NCI-H1417 (cell line): ENCODE results near the gene TFB2M.
A peak's percentile ranks its signal among the peaks of the same experiment; 100 is the strongest.

Experiments used
- DNase-seq, 3 experiments: peaks; one replicate each; lab custom pipeline; 2025; lab: John Stamatoyannopoulos, UW

Gene TFB2M

GRCh38 chr1:246554201-246554600 is 11.9 kb downstream of the TFB2M start:
- DNase-seq: no peak

- no peak for DNase-seq
Observed at GRCh38 chr1:246552110-246552509, 14.0 kb downstream of the TFB2M start.

GRCh38 chr1:246550402-246550801 is 15.7 kb downstream of the TFB2M start:
- DNase-seq: no peak

DNA sequence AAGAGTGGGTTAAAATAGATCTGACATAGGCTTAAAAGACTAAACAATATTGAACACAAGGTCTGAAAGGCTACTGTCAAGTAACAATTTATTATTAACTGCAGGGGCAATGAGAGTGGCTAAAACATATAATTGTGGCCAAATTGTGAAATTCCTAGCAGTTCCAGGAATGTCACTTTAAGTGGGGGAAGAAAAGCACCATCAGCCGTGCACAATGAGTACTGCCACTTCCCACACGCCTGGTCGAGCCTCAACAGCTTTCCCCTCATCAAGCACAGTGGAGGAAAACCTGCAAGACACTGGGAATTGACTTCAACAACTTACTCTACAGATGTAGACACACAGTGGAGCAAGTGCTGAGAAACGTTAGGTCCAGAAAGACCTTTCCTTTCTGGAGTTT is 16.4 kb downstream of the TFB2M start:
- DNase-seq: no peak

DNA sequence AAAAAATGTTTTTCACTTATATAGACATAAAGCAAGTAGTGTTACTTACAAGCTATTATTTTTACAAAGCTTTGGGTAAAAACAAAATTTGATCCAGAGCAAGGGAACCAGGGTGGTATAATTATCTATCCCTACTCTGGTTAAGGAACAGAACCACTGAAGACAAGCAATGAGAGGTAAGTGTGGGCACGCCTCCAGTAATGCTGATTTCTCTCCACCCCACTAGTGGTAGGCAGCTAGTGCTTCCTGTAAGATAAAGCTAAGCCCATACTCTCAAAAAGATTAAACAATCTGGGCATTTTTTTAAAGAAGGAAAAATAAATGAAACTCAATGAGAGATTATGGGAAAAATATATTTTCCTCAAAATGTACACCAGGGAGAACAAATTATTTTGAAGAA is 22.1 kb downstream of the TFB2M start:
- DNase-seq: no peak

GRCh38 chr1:246540738-246541491 is 25.1 kb downstream of the TFB2M start:
- no peak for DNase-seq

DNA sequence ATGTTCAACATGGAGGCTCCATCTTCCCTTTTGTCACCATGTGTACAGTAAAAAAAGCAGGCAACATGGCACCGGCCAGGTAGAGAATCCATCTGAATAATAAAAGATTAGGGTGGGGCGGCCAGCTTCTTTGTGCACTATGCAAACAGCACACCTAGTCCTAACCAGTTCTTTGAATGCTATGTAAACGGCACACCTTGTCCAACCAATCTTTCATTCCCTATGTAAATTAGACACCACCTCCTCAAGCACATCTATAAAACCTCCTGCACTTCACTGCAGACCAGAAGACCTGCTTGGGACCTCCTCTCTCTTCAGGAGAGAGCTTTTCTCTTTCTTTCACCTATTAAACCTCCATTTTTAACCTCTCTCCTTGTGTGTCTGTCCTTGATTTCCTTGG is 28.2 kb downstream of the TFB2M start:
- peak in 1 of 3 experiments; percentile 3 for DNase-seq

DNA sequence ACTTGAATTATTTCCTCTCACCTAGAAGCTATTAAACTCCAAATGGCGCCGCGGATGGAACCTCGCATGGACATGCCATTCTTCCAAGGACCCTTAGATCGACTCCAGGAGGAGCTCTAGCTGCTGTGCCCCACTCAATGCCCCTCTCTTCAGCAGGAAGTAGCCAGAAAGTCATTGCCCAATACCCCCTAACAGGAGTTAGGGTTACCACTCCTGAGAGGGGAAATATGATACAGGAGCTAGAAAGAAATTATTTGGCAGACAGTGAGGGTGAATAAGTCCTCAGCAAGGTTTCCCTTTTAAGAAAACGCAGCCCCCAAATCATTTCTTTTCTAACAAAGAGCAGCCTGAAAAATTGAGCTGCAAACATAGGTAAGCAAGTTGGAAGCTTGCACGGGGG is 28.6 kb downstream of the TFB2M start:
- no peak for DNase-seq

DNA sequence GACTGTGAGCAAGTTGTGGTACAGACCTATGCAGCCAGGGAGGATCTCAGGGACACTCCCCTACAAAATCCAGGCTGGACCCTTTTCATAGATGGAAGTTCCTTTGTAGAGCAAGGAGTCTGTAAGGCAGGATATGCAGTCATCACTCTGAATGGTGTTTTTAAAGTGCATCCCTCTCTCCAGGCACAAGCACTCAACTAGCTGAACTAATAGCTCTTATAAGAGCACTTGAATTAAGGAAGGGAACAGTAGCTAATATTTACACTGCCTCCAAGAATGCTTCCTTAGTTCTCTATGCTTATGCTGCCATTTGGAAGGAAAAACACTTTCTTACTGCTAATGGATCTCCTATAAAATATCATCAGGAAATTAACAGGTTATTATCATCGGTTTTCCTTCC is 31.9 kb downstream of the TFB2M start:
- DNase-seq: peak in 2 of 3 experiments; percentile 2 to 60

- no peak for DNase-seq
Observed at GRCh38 chr1:246533371-246533905, 32.6 kb downstream of the TFB2M start.

DNA sequence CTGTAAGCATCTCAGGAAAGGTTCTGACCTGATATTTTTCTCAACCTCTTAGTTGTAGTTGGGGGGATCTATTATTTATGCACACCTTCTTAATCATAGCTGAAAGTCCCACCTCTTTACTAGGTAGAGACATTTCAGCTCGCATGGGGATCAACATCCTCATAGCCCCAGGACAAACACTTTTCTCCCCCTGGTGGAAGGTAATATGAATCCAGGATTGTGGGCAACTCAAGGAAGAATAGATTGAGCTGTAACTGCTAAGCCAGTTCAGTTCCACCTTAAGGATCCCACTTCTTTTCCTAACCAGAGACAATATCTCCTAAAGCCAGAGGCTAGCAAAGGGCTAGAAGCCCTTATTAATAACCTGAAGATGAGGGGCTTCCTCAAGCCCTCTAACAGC is 33.5 kb downstream of the TFB2M start:
- DNase-seq: no peak

DNA sequence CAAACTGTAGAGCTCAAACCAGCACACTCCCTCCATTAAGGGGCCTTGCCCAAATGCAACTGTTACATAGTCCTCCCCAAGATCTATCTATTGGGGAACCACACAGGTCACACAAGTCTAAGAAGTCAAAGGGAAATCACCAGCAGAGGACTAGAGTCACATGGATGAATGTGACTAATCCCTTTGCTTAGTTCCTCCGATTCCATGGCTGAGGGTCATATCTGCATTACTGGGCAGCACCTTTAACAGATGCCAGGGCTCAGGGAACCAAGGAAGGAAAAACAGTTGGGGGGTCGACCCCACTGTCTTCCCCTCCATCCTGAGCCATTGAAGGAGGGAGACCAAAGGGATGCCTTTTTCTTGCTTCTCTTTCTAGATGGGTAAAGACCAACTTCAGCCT is 35.6 kb downstream of the TFB2M start:
- no peak for DNase-seq

DNA sequence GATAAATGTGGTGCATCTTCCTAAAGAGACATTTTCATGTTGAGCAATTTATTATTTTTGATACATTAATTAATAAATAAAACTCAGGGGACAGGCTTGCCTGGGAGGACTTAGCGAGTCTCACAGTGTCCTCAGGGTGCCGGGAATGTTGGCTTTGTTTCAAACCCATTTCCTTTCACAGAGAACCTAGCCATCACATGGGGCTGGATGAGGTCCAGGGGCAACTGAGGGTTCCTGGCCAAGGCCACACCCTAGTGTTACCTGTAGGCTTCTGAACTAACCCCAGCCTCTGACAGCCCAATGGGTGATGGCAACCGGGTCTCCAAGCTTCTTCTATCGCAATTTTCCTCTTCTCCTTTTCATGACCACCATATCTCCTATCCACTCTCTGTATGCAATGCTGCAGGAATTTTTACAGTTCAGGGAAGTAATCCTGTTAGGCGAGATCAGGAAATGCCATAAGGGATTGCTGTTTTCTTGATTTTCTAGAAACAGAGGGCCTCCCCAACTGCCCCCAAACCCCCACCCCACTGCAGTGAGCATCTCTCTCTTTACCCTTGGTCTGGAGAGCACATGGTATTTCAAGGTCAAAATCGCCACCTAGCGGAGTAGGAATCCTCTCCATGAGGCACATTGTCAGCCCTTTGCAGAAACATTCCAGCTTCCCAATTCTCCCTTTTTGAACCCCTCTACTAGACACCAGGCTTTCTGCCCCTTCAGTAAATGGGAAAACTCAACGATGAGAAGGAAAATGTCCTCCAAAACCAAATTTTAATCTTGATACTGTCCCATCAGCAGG is 36.9 kb downstream of the TFB2M start:
- no peak for DNase-seq

GRCh38 chr1:246527402-246528088 is 38.5 kb downstream of the TFB2M start:
- no peak for DNase-seq

GRCh38 chr1:246526915-246527314 is 39.1 kb downstream of the TFB2M start:
- no peak for DNase-seq

GRCh38 chr1:246526380-246526779 is 39.7 kb downstream of the TFB2M start:
- DNase-seq: no peak

GRCh38 chr1:246519514-246519913 is 46.5 kb downstream of the TFB2M start:
- DNase-seq: no peak

- DNase-seq: no peak
Observed at GRCh38 chr1:246518456-246519205, 47.4 kb downstream of the TFB2M start.

- no peak for DNase-seq
Observed at GRCh38 chr1:246517391-246517790, 48.7 kb downstream of the TFB2M start.

DNA sequence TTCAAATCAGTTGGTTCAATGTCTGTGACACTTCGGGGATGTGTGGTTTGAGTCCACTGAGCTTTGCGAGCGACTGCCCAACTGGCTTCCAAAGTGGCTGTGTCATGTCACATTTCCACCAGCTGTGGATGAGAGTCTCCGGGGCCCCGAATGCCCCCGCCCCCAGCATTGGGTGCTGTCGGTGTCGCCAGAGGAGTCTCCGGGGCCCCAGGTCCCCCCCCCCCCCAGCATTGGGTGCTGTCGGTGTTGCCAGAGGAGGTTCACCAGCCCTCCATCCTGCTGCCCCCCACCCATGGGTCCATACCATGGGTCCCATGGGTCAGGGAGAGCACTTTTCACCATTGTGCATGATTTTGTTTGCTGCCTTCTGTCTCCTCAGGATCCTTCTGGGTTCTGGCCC is 49.9 kb downstream of the TFB2M start:
- DNase-seq: no peak

- peak in 1 of 3 experiments; percentile 7 for DNase-seq
Observed at GRCh38 chr1:246515390-246516005, 50.6 kb downstream of the TFB2M start.
